Left cardiac atrium (tissue), 4 donors: ENCODE measurements around the gene NLRC5. TPM values are rescaled to one million over a fixed set of nuclear protein-coding genes. Genes with fewer than 3 reads are reported as not detected.
"Not testable (repeated sequence)": the region's sequence is repeated elsewhere in the genome, so short reads cannot be mapped to it uniquely, and the experiment has no call there.

Experiments
- ATAC-seq, 2 donors: fragments of 200-7000 bp; cut with Tn5 transposase; one replicate each; pipeline ENCODE4 v1.9.1; 2020; ENCODE audit warnings: mild to moderate bottlenecking in 2 of 2, moderate library complexity in 2 of 2
- DNase-seq: peaks from one replicate; pipeline ENCODE4 v3.0.0-alpha.2; 2020
- intact Hi-C, 2 donors: fragments of 100-400 bp; cut with DNase I; formaldehyde crosslinking; loops; one replicate each; pipeline versions ENCODE4 v1.14.1 to v1.15.1; 2022 to 2023
- total RNA-seq, 2 donors: library from RNA; stranded (reverse); fragmentation: NEBNext Ultra II Directional; extraction: Animal tissue kit (Norgen Biotek cat#: 25700); gene quantifications; one replicate each; pipeline ENCODE4 v1.2.1, GENCODE V29; 2021
- donor health status: DM: no; HTN: yes; CAD: no.
- donor health status: DM: no; HTN: yes; CAD: no; lungs with severe emphysema.
- donor health status: DM: yes; HTN: yes; CAD: no.
- donor health status: Dilated cardiomyopathy.

The NLRC5 gene
- total RNA-seq, 2 donors from 2014 or later = 14.2 to 31.5 TPM

DNA sequence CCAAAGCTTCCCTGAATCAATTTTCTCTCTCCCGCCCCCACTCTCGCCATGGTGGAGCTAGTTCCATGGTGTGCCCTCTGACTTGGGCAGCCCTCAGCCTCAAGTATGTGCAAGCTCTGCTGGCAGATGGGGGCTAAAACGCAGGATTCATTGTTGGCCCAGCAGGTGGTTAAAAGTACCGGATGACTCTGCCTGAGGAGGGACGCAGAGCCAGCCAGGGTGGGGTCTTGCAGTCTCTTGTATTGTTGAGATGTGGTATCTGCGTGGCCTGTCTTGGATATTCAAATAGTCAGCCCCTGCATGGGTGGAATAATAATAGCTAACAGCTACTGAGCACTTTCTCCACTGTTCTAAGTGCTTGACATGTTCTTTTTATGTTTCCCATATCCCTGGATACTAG is 66.3 kb downstream of the NLRC5 start:
- ATAC-seq = no peak
- intact Hi-C loops = no loop called here
- DNase-seq = no peak

DNA sequence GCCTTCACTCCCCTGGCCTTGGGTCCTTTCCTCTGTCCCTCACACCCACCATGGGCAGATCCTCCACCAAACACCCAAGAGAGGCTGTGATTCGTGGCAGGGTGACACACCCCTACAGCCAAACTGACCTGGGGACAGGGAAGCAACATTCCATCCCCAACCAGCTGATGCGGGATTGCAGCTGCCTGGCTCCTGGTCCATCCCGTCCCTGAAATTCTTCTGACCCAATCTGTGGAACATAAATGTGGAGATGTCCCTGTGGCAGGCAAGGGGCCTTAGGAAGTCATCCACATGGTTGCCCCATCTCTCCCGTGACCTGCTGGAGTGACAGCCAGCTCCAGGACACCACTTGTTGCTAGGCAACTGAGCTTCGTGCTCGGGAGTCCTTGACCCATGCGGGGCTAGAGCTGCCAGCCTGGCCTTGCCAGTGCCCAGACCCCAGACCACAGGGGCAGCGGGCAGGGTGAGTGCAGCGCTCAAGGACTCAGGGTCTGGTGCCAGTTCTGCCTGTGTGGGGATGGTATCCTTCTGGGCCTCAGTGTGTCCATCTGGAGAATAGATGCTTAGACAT is 69.0 kb downstream of the NLRC5 start:
- ATAC-seq (no peak), DNase-seq (no peak)
- intact Hi-C loops = no loop called here

DNA sequence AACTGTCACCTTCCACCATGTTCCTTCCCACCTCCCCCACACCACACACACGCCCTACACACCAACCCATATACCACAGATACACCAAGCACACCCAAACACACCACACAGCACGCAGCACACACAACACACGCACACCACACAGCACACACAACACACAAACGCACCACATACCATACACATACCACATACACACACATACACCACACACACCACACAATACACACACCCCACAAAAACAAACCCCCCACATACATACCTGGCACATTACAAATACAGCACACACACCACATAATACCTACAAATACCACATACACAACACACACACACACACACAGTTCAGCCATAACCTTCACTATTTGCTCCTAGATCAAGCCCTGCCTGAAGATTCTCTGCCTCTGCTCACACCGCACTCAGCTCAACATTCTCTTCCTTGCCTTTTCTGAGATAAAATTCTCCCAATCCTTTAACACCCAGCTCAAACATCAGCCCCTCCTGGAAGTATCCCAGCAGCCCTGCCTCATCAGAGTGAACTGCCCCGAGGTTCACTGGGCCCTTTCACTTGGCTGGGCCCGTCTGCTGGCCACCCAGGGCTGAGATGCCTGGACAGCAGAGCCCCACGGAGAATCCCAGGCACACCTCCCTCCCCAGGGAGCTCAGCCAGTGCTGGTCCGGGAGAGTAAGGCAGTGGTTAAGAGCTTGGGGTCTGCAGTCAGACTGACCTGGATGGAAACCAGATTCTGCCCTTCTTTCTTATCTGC is 71.1 kb downstream of the NLRC5 start:
- peak in 1 of 2 donors; percentile 47 for ATAC-seq
- intact Hi-C loops = no loop called here
- no peak for DNase-seq

DNA sequence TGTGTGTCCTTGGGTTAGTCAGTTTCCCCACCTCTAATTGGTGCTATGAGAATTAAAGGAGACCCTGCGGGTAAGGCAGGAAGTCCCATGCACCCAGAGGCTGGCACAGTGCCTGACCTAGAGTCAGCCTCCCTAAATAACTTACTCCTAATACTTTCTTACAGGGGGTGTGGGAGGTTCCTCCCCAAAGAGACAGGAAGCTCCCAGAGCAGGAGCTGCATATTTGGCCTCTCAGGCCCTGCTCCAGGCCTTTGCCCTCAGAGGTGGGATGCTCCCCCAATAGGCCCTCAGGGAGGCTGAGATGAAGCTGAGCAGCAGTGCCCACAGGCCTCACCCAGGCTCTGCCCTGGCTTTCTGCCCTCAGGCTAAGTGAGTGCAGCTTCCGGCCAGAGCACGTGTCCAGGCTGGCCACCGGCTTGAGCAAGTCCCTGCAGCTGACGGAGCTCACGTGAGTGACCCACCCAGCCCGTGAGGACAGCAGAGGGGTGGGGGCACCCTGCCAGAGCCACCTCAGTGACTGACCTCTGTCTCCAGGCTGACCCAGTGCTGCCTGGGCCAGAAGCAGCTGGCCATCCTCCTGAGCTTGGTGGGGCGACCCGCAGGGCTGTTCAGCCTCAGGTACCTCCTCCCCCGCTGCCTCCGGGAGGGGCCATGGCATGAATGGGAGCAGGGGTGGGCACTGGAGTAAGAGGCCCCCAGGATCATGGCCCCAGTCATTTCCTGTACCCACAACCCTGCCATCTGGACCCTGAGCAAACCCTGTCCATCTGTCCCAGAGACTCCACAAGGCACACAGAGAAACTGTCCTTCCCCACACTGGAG is 71.9 kb downstream of the NLRC5 start:
- ATAC-seq (peak; percentile 87 to 93), DNase-seq (peak; percentile 79)
- intact Hi-C loops = no loop called here

DNA sequence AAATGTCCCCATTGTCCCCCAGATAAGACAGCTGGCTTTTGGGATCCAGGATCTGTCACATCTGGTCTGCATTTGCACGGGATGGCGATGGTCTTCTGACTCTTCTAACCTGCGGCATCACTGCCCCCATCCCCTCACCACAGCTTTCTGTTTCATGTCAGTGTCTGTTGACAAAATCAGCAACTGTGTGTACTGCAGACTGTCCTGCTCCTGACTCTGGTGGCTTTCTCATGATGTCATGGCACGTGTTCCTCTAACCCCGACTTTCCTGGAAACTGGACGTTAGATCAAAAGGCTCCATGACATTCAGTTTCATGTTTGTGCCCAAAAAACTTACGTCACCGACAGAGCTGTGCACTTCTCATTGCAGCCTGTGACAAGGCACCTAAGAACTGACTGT is 73.0 kb downstream of the NLRC5 start:
- intact Hi-C loops = no loop called here
- DNase-seq = no peak
- no peak for ATAC-seq

DNA sequence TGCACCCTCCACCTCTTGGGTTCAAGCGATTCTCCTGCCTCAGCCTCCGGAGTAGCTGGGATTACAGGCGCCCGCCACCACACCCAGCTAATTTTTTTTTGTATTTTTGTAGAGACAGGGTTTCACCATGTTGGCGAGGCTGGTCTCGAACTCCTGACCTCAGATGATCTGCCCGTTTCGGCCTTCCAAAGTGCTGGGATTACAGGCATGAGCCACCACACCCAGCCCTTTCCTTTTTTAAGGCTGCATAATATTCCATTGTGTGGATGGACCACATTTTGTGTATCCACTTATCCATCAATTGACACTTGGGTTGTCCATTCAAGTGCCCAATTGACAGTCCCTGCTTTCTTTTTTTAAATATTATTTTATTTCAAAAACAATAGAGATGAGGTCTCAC is 73.8 kb downstream of the NLRC5 start:
- DNase-seq, intact Hi-C loops, ATAC-seq: not testable (repeated sequence)

DNA sequence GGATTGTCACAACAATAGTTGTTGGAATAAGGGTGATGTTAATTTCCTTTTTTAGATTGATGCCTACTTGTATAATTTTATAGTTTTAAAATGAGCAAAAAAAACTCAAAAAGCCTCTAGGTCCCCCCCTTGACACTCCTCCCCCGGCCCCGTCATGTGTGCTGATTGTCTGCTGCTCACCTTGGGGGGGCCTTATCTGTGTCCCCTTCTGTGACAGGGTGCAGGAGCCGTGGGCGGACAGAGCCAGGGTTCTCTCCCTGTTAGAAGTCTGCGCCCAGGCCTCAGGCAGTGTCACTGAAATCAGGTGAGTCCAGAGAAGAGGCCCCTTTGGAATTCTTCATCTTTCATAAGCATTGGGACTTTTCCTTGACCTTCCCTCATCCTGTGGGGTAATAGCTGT is 75.6 kb downstream of the NLRC5 start:
- no peak for ATAC-seq
- intact Hi-C loops = no loop called here

DNA sequence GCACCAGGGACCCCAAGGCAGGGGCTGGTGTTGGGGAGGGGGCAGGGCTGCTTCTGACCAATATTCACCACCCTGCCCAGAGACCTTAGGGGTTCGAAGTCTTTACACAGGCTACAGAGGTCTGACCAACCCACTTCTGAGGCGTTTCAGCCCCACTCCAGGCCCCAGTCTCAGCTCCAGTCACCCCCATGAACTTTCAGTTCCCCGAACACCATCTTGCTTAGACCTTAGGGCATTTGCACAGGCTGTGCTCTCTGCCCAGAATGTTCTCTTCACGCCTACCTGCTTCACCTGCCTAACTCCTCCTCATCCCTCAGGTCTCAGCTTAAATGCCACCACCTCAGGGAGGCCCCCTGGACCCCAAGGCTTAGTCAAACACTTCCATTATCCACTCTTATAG is 77.3 kb downstream of the NLRC5 start:
- no peak for ATAC-seq

More for the DNA sequence above, 75.6 kb downstream of the NLRC5 start:
- no peak for DNase-seq

DNA sequence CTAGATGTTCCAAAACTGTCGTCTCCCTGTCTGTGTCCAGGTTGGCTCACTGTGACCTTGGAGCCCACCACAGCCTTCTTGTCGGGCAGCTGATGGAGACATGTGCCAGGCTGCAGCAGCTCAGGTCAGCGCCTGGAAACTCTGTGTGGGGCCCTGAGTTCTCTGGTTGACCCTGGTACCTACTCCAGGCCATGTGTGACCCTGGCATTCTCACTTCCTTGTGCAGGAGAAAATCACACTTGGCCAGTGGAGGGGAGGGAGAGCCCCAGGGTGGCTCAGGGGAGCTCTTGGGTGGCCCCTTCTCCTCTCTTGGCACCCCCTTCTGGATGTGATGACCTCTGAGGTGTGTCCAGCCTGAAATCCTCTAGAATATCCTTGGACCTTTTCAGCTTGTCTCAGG is 78.0 kb downstream of the NLRC5 start:
- DNase-seq = no peak
- intact Hi-C loops = no loop called here
- ATAC-seq = no peak

More for the DNA sequence above, 77.3 kb downstream of the NLRC5 start:
- intact Hi-C loops = no loop called here
- DNase-seq = no peak

DNA sequence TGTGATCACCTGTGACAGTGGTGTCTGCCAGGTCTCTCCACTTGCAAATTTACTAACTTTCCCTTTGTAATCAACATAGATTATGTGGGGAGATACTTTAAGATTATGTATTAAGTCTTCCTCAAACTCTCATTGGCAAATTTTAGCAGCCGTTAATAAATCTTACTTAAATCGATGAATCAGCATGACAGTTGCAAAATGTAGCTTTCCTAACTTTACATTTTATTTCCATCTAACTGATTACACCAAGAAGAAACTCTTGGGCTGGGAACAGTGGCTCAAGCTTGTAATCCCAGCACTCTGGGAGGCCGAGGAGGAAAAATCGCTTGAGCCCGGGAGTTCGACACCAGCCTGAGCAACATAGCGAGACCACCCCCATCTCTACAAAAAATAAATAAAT is 79.7 kb downstream of the NLRC5 start:
- no peak for ATAC-seq

DNA sequence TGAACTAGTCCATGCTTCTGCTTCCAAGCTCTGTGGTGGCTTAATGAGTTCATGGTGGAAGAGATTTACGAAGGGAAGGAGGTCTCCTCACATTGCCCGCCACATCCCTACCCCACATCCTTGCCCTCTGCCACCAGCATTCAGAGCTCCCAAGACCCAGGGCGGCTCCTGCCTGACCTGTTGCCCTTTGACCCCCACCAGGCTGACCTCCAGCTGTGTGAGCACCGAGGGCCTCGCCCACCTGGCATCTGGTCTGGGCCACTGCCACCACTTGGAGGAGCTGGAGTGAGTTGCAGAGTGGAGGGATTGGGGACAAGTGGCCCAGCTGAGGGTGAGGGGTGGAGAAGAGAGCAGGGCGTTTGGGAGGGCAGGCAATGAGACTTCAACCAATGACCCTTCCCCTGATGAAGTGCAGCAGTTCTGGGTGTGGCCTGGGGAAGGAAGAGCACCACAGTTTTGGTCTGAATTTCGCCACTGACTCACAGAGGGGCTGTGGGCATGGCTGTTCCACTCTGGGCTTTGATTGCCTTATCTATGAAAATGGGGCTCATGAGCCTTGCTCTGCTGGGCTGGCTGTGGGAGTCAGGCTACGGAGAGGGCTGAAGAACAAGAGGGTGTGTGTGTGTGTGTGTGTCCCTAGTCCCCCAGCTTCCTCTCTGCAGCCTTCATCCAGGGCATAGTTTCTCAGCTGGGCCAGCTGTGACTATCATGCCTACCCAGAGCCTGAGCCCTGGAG is 80.4 kb downstream of the NLRC5 start:
- DNase-seq (no peak), ATAC-seq (no peak)

More for the DNA sequence above, 79.7 kb downstream of the NLRC5 start:
- intact Hi-C loops = no loop called here
- no peak for DNase-seq

DNA sequence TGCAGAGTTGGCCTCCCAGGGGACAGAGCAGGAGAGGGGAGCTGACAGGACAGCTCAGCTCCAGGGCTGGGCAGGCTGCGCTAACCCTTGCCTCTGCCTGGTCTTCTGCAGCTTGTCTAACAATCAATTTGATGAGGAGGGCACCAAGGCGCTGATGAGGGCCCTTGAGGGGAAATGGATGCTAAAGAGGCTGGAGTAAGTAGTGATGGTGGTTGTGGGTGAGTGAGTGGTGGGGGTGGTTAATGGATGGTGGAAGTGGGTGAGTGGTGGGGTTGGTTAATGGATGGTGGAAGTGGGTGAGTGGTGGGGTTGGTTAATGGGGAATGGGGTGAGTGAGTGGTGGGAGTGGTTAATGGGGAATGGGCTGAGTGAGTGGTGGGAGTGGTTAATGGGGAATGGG is 81.1 kb downstream of the NLRC5 start:
- intact Hi-C loops = no loop called here
- DNase-seq = no peak
- ATAC-seq = no peak

More for the DNA sequence above, 80.4 kb downstream of the NLRC5 start:
- intact Hi-C loops = no loop called here

DNA sequence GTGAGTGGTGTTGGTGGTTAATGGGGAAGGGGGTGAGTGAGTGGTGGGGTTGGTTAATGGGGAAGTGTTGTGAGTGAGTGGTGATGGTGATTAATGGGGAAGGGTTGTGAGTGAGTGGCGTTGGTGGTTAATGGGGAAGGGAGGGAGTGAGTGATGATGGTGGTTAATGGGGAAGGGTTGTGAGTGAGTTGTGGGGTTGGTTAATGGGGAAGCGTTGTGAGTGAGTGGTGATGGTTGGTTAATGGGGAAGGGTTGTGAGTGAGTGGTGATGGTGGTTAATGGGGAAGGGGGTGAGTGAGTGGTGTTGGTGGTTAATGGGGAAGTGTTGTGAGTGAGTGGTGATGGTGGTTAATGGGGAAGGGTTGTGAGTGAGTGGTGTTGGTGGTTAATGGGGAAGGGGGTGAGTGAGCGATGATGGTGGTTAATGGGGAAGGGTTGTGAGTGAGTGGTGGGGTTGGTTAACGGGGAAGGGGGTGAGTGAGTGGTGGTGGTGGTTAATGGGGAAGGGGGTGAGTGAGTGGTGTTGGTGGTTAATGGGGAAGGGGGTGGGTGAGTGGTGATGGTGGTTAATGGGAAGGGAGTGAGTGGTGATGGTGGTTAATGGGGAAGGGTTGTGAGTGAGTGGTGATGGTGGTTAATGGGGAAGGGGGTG is 81.8 kb downstream of the NLRC5 start:
- intact Hi-C loops, DNase-seq: not testable (repeated sequence)

DNA sequence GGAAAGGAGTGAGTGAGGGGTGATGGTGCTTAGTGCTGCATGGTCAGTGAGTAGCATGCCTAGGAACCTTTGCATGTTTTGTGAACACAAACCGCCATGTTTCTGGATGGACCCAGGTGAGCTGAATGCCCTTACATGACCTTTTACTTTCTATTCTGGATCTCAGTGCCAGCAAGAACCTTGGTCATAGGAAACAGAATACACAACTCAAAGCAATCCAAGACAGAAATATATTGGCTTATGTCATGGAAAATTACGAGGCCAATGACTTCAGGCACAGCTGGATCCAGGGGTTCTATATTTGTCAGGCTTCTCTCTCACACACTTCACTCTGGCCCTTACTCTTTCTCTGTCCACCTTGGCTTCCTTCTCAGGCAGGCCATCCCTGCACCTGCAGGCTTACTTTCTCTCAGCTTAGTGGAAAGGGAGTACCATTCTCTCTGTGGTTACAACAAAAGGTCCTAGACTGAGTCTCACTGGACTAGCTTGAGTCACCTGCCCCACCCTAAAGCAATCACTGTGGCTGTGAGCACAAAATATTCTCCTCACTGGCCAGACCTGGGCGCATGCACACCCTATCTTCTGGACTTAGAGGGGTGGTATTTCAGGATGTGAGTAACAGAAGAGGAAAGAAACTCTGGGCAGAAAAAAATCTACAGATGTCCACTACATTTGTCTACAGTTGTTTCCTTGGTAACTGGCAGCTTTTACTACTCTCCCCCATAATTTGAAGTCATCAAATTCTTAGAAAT is 82.7 kb downstream of the NLRC5 start:
- DNase-seq (no peak), ATAC-seq (peak in 1 of 2 donors; percentile 58)
- intact Hi-C loops = no loop called here

More for the DNA sequence above, 81.8 kb downstream of the NLRC5 start:
- not testable (repeated sequence) for ATAC-seq

DNA sequence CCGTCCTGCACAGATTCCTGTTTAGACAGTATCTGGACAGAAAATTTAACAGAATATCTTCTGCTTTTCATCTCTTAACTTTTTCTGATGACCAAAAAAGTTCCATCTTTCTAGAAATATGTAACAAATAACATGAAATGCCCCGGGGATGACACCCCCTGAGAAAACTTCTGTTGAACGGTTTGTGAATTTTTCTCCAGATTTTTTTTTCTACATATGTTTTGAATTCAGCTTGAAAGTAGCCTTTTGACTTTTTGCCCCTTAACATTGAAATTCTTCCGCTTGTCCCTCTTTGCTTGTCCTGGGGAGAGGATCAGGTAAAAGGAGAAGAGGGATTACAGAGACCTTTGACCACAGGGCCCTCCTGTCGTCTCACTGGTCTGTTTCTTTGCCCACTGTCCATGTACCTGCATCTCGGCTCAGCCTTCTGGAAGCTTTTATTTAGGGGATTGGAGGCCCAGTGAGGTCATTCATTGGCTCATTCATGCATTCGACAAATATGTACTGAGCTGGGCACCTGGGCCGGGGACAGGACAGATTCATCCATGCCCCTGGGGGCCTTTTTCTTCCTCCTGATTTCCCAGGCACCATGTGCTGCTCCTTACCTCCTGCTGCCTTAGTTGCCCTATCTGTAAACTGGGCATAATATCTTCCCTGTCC is 83.4 kb downstream of the NLRC5 start:
- DNase-seq = no peak
- intact Hi-C loops = no loop called here

DNA sequence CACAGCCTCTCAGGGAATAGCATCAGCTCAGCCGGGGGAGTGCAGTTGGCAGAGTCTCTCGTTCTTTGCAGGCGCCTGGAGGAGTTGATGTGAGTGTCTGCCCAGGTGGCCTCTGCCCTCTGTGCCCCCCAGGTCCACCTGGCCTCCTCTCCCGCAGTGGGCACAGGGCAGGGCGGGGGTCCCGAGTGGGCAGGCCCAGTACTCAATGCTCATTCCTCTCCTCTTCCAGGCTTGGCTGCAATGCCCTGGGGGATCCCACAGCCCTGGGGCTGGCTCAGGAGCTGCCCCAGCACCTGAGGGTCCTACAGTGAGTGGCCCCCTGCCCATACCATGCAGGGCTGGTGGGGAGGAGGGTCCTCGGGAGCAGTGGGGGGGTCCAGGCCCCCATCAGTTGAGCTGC is 88.4 kb downstream of the NLRC5 start:
- intact Hi-C loops = no loop called here
- no peak for ATAC-seq
- DNase-seq = no peak

More for the DNA sequence above, 83.4 kb downstream of the NLRC5 start:
- ATAC-seq = no peak

DNA sequence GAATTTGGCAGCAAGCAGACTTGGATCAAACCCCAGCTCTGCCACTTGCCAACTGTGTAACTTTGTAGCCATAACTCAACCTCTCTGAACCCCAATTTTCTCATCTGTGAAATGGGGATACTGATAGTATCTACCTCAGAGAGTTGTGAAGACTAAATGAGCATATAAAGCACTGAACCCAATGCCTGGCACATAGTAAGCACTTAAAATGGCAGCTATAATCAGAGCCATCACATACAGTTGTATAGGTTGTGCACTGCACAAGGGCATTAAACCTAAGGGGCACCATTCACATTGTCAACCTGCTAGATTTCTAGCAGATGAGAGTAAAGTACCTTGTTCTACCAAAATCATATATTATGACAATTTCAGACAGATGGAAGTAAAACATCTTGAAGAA is 92.4 kb downstream of the NLRC5 start:
- DNase-seq (no peak), ATAC-seq (no peak)
- intact Hi-C loops = loop anchor here in 1 of 2 donors (10.0 kb wide), 1 partner anchor 333 kb away; no protein-coding TSS in a partner anchor
